GM18951 (cell line): ENCODE data around the gene D2HGDH.

Experiments
- POLR2A ChIP-seq: IDR thresholded peaks from 4 replicates; pipeline ENCODE4 v1.6.1; 2011; ENCODE audit warnings: mild to moderate bottlenecking; ENCODE audit not compliant: insufficient read length, insufficient read depth; ENCODE audit errors: extremely low read depth
- in situ Hi-C: fragments of 300-500 bp; cut with MboI; formaldehyde crosslinking; loops from one replicate; pipeline ENCODE4 v1.12.0; 2022; ENCODE audit warnings: low sequenced_read_pairs, mixed read lengths, inconsistent platforms; ENCODE audit not compliant: unreplicated experiment

The D2HGDH gene

DNA sequence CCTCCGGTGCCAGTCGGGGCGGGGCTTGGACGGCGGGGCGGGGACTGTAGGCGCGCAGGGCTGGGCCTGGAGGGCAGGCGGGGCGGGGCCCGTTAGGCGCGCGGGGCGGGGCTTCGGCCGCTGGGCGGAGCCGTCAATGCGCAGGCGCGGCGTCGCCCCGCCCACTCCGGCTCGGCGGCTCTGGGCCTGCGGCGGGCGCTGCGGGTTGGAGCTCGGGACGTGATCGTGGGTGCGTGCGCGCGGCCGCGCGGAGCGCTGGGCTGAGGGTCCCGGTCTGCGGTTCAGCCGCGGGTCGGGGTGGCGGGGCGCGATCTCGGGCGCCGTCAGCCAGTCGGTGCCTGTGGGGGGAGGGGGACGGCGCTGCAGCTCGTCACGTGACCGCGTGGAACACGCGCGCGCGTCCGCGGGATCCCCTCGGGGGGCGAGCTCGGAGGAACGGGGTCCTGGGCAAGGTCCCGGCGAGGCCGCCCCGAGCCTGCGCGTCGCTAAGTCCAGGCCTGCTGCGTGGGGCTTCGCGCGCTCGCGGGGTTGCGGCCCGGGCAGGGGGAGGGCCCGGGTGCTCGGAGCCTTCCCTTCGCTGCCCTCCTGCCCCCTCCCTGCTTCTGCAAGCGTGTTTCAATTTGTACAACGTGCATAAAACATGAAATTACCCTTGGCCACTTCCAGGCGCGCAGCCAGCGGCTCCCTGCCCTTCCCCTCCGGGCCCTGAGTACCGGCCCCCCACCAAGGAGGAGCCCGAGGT is at the start of gene D2HGDH:
Gene D2HGDH (plus strand): TSS at position 164 of the 742 bp plus-strand sequence. CDS start 595 bp downstream, outside the sequence.
- in situ Hi-C loops, result no loop called here
- TF ChIP-seq POLR2A, result peak; percentile 96

DNA sequence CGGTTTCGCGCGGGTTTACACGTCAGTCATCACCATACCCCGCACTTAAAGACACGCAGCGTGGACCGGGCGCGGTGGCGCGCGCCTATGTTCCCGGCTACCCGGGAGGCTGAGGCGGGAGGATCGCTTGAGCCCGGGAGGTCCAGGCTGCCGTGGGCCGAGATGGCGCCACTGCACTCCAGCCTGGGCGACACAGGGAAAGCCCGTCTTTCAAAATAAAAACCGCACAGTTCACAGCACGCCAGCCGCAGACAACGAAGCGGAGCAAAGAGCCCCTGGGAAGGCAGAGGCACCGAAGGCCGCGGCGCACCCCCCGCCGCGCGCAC is 48.1 kb upstream of the D2HGDH start:
- in situ Hi-C loops, result no loop called here
- no peak for TF ChIP-seq POLR2A

DNA sequence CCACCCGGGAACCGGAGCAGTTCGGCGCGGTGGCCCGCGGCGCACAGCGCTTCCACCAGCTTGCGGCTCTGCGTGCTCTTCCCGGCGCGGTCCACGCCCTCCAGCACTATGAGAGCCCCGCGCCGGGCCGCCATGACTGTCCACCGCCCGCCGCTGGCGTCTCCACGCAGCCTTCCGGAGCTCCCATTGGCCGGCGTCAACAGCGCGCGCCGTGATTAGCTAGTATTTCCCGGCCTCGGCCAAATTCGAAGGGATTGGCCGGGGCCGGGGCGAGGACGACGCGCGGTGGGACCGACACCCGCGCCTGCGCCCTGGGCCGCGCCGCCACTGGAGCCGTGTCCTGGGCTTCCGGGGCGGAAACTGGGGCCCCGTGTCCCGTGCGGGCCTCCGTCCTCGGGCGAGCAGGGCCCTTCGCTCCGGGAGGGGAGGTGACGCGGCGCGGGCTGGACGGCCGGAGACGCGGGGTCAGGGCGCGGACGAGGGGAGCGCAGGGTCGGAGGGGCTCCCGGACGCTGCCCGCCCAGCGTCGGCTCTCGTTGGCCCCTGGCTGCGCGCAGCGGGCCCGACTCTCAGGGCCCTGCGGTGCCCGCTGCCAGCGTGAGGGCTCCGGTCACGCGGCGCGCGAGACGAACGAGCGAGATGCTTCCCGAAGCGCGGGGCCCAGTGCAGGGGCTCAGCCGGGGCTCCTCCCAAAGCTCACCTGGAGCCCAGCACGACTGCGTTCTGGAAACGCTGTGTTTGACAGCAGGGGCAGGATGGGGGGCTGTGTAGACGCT is 47.6 kb upstream of the D2HGDH start, which contains the start of gene DTYMK:
Gene DTYMK (minus strand): TSS at position 166 of the 776 bp plus-strand sequence. CDS start 32 bp downstream, at position 134.
- peak; percentile 94 for TF ChIP-seq POLR2A
- in situ Hi-C loops, result no loop called here

DNA sequence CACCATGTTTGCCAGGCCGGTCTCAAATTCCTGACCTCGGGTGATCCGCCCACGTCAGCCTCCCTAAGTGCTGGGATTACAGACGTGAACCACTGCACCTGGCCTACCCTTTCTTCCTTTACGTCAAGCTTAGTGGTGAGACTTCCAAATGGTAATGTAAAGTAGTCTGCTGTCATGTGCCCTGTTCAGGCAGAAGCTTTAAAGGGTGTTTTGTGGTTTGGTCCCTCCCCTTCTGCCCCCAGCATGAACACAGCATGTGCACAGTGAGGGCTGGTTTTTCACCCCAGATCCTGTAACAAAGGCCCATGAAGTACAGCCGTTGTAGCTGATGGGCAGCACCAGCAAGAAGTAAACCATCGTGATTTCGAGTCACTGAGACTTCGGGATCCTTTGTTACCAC is 45.1 kb upstream of the D2HGDH start:
- in situ Hi-C loops, result no loop called here

DNA sequence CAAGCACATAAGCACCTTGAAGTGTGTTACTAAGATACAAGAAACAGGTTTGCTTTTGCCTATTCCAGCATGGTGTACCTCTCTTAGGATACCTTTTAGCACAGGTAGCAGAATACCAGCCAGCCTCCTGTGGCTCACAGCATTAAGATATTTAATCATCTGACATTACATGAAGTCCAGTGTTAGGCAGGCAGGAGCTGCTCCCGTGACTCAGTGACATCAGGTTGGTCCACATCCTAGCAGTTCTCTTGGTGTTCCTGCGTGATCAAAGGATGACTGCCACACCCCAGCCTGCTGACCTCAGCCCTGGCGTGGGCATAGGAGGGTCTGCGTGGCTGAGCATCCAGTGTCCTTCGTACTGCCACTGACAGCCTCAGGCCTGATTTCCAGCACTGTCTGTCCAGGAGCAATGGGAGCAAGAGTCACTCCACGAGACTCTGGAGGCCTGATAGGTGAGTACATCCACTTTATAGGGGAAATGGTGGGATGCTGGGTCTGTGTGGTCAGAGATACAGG is 44.2 kb upstream of the D2HGDH start:
- TF ChIP-seq POLR2A, result no peak
- in situ Hi-C loops, result no loop called here

More for the DNA sequence above, 45.1 kb upstream of the D2HGDH start:
- no peak for TF ChIP-seq POLR2A

DNA sequence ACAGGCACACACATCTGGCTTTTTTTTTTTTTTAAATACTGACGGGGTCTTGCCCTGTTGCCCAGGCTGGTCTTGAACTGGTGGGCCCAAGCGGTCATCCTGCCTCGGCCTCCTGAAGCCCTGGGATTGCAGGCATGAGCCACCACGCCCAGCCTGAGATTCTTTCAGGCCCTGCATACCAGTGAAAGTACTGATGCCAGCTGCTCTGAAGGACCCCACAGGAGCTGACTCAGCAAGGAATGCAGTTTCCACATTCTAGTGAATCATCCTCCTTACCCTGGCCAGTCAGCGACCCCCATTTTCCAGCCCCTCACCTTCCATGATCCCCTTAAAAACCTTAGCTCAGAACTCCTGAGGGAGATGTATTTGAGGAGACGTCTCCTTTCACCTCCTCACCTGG is 42.0 kb upstream of the D2HGDH start:
- in situ Hi-C loops, result no loop called here
- TF ChIP-seq POLR2A, result no peak

DNA sequence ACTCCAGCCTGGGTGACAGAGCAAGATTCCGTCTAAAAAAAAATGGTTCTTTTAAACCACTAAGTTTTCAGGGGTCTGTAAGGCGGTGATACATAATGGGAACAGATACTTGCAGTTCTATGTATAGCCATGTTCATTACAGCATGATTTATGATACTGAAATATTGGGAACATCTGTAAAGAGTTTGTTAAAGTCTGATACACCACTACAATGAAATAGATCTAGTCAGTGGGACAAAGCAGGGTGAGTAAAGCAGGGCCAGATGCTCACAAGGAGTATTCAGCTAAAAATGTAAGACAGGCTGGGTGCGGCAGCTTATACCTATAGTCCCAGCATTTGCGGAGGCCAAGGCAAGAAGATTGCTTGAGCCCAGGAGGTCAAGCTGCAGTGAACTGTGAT is 38.8 kb upstream of the D2HGDH start:
- in situ Hi-C loops, result no loop called here
- no peak for TF ChIP-seq POLR2A

DNA sequence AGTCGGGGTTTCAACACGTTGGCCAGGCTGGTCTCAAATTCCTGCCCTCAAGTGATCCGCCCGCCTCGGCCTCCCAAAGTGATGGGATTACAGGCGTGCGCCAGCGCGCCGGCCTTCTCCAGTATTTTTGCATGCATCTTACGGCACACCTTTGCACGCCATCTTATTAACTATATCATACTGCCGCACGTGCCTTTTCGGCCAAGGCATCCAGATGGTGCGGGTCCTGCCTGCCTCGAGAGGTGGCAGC is 33.4 kb upstream of the D2HGDH start:
- in situ Hi-C loops, result no loop called here
- no peak for TF ChIP-seq POLR2A

DNA sequence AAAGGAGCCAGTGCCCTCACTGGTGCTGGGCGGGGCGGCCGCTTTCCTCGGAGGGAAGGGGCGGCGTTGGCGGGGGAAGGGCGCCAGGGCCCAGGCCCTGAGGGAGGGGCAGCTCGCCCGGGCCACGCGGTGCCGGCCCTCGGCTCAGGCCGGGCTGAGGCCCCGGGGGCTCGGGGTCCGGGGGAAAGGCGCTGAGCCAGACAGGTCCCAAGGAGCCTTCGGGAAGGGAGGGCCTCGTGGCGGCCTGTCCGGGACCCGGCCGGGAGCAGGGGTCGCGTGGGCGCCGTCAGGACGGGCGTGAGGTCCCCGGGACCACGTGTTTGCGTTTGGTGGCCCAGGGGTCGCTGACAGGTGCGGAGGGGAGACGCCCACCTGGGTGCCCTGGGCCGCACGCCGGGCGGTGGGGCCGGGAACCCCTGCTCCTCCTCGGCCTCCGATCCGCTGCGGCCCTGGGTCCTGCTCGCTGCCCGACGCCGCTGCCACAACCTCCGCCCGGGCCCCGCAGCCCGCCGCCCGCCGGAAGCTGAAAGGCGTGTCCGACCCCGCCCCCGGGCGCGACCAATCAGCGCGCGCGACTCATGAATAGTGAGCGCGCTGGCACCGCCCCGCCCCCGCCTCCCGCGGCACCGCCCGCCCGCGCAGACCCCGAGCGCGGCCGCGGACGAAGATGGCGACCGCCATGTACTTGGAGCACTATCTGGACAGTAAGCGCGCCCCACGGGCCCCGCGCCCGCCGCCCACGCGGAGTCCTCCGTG is 32.9 kb upstream of the D2HGDH start, which contains the start of gene ING5:
Gene ING5 (plus strand): TSS at position 641 of the 756 bp plus-strand sequence. CDS start 27 bp downstream, at position 668.
- in situ Hi-C loops, result no loop called here
- peak; percentile 77 for TF ChIP-seq POLR2A

DNA sequence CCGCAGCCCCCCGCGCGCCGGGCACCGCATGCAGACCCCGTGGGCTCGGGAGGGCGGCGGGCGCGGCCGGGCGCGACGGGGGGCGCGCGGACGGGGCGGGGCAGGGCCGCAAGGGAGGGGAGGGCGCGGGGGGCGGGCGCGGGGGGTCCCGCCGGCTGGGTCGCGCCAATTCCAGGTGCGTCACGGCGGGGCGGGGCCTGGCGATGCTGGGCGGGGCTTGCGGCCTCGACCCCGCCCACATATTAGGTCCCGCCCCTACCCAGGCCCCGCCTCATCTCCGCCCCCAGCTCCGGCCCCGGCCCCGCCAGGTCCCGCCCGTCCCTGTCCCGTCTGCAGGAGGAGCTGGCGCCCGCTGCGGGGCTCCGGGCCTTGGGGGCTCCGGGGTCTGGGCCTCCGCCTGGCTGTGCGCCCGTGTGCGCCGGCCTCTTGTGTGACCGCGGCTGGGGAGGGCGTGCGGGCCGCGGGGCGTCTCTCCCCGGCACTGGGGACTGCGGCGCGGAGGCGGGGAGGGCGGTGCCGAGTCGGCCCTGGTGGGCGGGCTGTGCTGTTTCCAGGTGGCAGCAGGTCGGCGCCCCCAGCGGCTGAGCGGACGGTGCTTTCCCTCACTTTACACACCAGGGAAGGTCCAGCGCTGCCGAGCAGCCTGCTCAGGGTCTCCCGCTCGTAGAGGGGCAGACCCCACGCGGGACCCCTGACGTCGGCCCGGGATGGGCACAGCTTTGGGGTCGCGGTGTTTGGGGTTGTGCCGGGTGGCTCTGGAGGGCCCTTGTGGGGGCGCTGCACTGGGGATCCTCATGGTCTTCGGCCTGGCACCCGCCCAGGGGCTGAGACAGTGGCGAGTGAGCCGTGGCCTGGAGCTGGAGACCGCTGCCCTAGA is 32.0 kb upstream of the D2HGDH start:
- in situ Hi-C loops, result no loop called here
- peak; percentile 59 for TF ChIP-seq POLR2A

DNA sequence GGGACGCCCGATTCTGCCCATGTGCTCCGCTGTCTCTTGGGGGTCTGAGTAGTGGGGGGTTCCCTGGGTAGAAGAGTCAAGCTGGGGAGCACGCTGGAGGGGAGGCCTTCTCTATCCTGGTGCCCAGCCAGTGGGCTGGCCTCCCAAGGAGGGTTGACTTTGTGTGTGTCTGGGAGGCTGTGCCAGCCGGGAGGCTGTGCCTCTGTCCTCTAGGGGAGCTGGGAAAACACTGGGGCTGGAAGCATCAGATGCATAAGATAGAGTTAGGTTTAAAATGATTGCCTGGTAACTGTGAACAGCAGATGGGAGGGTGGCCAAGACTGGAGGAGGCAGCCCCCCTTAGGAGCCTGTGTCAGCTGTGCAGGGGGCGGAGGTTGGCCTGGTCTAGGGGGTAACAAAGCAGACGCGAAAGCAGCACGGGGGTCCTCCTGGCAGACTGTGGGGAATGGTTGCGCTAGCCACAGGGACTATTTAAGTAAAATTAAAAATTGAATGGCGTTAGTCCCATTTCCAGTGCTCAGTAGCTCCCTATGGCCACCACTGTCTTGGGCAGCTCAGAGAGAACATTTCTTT is 31.3 kb upstream of the D2HGDH start:
- in situ Hi-C loops, result no loop called here
- TF ChIP-seq POLR2A, result no peak

DNA sequence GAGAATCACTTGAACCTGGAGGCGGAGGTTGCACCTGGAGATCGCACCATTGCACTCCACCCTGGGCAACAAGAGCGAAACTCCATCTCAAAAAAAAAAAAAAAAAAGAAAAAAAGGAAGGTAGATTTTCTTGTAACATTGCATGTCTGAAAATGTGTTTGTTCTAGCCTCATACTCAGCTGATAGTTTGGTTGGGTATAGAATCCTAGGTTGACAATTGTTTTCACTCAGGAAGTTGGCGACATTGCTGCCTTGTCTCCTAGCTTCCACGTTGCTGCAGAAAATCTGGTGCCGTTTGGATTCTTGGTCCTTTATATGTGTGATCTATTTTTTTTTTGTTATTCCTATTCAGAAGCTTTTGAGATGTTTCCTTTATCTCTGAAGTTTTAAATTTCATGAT is 27.9 kb upstream of the D2HGDH start:
- in situ Hi-C loops, result no loop called here
- TF ChIP-seq POLR2A, result no peak
